LNCaP clone FGC (cell line): ENCODE results near the gene TMEM150B.

ENCODE experiments used
- DNase-seq: peaks from one replicate; pipeline ENCODE4 v3.0.0-alpha.2; 2011; ENCODE audit warnings: low read depth
- H3K4me3 ChIP-seq: 2 replicates; pipeline ENCODE4 v1.5.1; 2011; ENCODE audit warnings: mild to moderate bottlenecking, low read depth, low read length, control low read depth
- TF ChIP-seq, protein P1 (sequence below): IDR thresholded peaks from 2 replicates; pipeline ENCODE4 v1.5.1; 2012; ENCODE audit warnings: mild to moderate bottlenecking; ENCODE audit not compliant: control insufficient read depth, insufficient read depth; ENCODE audit errors: extremely low read depth

Gene TMEM150B

DNA sequence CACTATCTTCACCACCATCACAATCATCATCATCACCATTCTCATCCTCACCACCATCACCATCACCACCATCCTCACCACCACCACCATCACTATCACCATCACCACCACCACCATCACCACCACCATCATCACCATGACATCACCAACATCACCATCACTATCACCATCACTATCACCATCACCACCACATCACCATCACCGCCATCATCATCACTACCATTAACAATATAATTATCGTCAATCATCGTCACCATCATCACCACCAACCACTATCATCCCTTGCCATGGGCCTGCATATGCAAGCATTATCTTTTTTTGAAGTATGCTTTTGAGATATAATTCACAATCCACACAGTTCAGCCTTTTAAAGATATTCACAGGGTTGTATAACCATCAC is 58.7 kb downstream of the TMEM150B start:
- DNase-seq: no peak
- TF ChIP-seq, protein P1, sequence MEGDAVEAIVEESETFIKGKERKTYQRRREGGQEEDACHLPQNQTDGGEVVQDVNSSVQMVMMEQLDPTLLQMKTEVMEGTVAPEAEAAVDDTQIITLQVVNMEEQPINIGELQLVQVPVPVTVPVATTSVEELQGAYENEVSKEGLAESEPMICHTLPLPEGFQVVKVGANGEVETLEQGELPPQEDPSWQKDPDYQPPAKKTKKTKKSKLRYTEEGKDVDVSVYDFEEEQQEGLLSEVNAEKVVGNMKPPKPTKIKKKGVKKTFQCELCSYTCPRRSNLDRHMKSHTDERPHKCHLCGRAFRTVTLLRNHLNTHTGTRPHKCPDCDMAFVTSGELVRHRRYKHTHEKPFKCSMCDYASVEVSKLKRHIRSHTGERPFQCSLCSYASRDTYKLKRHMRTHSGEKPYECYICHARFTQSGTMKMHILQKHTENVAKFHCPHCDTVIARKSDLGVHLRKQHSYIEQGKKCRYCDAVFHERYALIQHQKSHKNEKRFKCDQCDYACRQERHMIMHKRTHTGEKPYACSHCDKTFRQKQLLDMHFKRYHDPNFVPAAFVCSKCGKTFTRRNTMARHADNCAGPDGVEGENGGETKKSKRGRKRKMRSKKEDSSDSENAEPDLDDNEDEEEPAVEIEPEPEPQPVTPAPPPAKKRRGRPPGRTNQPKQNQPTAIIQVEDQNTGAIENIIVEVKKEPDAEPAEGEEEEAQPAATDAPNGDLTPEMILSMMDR: no peak

DNA sequence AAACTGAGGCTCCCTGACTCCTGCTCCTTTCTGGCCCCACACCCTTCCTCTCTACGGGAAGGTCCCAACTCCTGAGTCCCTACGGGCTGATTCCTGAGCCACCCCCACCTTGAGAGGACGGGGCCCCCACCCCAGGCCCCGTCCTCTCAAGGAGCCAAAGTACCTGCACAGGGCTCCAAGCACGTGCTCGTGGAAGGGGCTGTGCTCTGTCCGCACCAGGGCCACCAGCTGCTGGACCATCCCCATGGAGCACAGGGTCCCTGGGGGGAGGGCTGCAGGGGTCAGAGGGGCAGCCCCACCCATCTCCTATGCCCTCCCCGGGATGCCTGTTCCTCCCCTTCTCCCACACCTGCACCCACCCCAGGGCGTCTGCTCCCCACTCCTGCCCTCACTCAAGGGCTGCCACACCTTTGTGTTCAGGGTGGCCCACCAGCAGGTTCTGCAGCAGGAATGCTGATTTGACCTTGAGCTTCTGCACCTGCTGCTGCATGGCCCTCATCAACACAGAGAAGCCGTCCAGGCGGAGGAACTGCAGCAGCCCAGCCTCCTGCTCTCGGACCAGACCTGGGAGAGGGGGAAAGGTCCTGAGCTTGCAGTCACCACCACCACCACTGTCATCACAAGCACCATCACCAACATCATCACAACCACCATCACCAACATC is 59.3 kb downstream of the TMEM150B start:
- no peak for DNase-seq
- TF ChIP-seq, protein P1: no peak
- no peak overlapping the region for H3K4me3 ChIP-seq

More for the DNA sequence above, 58.7 kb downstream of the TMEM150B start:
- no peak overlapping the region for H3K4me3 ChIP-seq

DNA sequence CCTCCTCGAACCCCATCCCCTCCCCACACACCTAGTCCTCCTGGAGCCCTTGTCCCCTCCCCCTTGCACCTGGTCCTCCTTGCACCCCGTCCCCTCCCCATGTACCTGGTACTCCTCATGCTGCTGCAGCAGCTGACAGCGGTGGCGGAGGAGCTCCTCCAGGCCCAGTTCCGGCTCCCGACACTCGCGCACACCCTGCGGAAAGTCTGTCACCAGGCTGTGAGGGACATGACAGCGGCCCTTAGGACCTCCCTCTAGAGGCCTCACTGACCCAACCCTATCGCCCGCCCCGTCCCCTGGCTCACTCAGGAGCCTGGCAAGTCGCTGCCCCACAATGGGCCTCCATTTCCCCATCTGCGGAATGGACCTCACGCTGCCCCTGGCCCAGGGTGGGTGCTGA is 60.0 kb downstream of the TMEM150B start:
- DNase-seq: no peak
- no peak overlapping the region for H3K4me3 ChIP-seq
- TF ChIP-seq, protein P1: no peak

DNA sequence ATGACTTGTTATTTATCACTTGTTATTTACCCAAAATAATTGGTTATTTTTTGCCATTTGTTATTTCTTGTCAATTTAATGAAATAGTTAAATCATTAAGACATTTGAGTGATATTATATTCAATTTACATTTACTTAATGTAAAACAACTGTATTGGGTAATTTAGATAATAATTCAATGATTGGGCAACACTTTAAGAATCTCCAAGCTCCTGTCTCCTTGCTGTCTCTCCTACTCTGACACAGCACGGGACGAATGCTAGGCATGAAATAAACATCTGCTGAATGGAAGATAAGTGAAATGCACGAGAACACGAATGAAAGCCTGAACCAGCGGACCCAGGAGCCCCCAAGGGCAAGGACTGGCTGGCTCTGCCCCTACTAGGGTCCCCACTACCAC is 60.6 kb downstream of the TMEM150B start:
- DNase-seq: no peak
- TF ChIP-seq, protein P1: no peak
- H3K4me3 ChIP-seq: no peak overlapping the region
